Measurements from ENCODE around the gene MRPL21.

MRPL21 gene

DNA sequence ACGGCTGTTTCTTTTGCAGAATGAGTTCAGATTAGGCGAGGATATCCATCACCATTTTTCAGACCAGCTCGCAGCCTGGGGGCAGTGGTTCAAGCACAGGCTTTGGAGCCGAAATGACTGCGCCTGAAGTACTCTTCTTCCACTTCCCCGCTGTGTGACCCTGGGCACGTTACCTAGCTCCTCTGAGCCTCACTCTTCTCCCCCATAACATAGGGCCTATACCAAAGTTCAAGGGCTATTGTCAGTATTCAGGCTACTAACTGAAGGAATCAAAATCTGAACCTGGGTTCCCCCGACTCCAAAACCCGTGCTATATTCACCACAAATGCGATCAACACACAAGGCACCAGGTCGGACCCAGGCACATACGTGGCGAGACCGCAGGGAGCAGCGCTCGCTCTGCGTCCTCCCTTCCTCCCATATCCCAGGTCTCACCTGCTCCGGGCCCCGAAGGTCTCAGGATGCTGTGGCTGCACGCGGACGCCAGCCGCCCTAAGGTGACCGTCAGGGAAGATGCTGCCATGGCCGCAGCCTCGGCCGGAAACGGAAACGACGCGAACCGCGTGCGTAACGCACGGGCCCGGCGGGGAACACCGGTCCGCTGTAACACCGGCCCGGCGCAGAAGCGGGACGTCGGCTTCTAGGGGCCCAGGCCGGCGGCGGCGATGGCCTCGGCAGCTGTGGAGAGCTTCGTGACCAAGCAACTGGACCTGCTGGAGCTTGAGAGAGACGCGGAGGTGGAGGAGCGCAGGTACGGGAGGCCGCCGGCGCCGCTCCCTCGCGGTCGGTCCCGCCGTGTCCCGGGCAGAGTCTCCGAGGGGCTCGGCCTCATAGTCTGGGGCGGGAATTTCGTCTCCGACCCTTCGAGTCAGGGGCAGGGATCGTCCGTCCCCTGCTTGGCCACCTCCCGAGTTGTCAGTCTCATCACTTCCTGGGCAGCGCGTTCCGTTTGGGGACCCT, at the start of gene MRPL21, which contains the start of gene IGHMBP2:
TSS of gene MRPL21 (minus strand) at position 545 of the 960 bp plus-strand sequence. CDS start at position 523, 22 bp downstream.
TSS of gene IGHMBP2 (plus strand) at position 604 of the 960 bp plus-strand sequence. CDS start at position 666, 62 bp downstream.
- DNase-seq (ENCODE audit: low read depth, low spot score) = peak; percentile 50

- DNase-seq (ENCODE audit: low read depth, low spot score) = no peak
Observed at GRCh38 chr11:68950762-68951161, 47.1 kb upstream of the MRPL21 start.

- no peak for DNase-seq (ENCODE audit: low read depth, low spot score)
Observed at GRCh38 chr11:68950270-68950669, 46.6 kb upstream of the MRPL21 start.

- DNase-seq (ENCODE audit: low read depth, low spot score) = no peak
Observed at GRCh38 chr11:68948935-68949334, 45.3 kb upstream of the MRPL21 start.

DNA sequence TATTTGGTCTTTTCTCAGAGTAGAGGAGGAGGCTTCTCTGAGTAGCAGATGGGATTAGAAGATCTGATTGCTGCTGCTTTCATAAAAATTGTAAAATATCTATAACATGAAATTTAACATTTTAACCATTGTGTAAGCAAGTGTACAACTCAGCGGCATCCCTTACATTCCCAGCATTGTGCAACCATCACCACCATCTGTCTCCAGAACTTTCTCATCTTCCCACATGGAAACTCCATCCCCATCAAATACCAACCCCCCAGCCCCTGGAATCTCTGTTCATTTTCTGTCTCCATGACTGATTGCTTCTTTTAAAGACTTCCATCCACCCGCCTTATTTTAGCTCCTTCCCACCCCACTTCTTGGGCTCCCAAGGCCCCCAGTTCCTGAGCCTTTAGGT, 44.9 kb upstream of the MRPL21 start:
- no peak for DNase-seq (ENCODE audit: low read depth, low spot score)

DNA sequence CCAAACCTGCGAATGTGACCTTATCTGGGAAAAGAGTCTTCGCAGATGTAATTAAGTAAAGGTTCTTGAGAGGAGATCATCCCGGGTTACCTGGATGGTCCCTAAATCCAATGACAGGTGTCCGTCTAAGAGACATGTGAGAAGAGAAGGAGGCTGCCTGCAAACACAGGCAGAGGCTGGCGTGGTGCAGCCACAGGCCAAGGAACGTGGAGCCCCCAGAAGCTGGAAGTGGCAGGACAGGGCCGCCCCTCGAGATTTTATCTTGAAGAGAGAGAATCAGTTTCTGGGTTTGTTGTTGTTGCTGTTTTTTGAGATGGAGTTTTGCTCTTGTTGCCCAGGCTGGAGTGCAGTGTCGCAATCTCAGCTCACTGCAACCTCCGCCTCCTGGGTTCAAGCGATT, 43.5 kb upstream of the MRPL21 start:
- no peak for DNase-seq (ENCODE audit: low read depth, low spot score)

DNA sequence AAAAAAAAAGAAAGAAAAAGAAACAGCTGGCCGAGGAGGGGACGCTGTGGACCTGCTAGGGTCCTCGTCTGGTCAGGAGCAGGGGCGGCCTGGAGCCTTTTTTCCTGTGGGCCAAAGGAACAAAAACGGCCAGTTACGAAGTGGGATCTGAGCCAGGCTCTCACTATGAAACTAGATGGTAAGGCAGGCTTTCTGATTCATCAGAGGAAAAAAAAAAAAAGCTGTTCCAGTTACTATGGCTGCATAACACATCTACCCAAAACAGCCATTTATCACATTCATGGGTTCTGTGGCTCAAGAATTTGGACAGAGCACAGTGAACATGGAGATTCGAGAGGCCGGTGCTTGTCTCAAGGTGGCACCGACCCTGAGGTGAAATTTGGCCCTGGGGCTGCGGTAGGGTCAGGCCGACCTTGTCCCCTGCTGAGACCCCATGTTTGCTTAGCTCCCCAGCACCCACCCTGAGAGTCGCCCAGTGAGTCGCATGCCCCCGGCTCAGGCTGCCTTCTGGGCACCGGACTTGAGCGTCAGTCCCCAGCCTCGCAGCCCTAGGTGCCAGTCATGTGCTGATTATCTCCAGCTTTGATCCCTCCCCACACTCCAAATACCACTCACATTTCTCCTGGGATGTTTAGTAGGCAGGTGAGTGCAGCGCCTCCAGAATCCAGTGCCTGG, 42.9 kb upstream of the MRPL21 start:
- no peak for DNase-seq (ENCODE audit: low read depth, low spot score)

DNA sequence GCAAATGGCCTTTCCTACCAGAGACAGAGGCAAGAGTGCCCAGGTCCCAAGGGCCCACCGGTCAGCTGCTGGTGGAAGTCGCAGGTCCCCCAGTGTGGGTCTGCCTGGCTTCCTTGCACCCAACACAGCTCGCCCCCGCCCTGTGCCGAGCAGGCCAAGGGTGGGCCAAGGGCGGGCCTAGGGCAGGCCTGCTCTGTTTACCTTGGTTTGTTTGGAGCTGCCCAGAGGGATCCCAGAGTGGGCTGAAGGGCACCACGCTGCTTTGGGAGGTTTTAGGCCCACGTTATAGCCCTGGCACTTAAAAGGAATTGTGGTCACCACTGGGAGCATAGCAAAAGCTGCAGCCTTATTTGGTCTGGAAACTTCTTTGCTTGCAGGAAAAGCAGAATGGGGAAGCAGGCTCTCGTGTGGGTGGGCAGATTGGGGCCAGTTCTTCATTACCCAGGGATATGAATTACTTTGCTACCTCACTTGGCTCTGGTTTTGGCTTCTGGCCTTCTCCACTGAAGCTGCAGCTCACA, 39.2 kb upstream of the MRPL21 start:
- DNase-seq (ENCODE audit: low read depth, low spot score) = no peak

DNA sequence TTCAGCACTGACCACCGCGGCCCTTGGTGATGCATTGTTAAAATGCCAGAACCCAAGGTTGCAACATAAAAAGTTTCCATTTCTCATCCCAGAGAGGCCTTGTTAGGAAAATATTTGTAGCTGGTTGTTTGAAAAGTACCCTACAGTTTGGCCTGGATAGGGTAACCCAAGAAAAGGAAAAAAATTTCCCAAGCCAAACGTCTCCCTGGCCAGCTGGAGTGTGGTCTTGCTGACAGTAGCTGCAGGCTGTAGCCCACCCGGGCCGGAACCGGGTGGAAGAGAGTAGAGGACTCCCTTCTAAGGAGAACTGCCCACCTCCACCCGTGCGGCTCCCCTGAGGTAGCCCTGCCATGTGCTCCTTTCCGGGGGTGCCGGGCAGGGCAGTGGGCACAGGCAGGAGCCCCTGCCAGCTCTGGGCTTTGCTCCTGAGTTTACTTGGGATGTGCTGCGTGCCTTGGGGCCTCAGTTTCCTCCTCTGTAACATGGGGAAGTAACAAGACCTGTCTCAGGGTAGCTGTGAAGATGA, 38.5 kb upstream of the MRPL21 start:
- DNase-seq (ENCODE audit: low read depth, low spot score) = no peak

DNA sequence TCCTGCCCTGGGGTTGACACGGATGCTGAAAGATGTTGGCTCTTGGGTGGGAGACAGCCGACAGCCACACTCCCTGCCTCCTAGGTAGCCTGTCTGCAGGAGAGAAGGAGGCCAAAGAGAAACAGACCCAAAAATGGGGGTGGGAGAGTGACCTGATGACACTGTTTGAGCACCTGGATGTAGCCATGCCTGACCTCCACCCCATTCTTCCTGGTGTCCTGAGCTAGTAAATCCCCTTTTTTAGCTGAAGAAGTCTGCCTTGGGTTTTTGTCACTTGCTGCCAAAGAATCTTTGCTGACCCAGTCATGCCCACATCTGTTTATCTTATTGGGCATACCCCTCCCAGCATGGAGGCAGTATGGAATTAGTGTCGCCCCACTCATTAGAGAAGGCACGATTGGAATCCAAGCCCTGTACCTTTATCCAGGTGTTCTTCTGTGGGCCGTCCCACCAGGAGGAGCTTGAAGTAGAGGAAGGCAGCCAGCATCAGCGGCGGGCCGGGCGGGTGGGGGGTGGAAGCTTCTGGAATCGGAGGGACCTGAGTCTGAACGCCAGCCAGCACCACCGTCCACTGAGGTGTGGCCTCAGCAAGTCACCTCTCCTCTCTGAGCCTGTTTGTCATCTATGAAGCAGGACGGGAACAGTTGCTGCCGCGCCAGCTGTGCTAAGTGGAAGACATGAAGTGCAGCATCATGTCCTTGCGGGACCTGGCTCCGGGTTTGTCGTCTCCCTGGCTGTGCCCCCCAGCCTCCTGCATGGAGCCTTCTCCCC, 37.9 kb upstream of the MRPL21 start:
- no peak for DNase-seq (ENCODE audit: low read depth, low spot score)

DNA sequence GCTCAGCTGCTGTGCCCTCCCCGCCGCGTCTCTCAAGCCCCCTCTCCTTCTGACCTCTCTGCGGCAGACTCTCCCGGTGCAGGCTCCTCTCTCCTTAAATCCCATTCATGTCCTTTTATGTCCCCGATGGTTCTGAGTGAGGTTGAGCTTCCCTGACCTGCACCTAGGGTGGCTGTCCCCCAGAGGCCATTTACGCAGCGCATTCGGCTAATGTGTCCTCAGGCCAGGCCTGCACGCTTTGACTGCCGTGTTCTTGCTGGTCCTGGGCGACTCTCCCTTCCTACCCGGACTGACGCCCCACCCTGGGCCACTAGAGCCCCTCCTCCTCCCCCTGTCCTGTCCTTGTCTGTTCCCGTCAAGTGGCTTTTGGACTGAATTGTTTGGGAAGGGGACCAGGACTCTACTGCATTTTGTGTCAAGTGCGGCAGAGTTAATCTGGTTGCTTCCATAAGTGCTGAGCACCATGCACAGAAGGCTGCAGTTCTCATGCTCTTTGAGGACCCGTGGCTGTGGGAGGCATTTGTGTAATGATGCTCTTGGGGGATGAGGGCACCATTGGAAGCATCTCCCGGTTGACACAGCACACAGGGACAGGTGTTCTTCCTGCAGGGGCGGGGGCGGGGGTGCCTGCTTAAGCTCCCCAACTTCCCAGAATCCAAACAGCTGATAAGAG, 37.2 kb upstream of the MRPL21 start:
- DNase-seq (ENCODE audit: low read depth, low spot score) = no peak

DNA sequence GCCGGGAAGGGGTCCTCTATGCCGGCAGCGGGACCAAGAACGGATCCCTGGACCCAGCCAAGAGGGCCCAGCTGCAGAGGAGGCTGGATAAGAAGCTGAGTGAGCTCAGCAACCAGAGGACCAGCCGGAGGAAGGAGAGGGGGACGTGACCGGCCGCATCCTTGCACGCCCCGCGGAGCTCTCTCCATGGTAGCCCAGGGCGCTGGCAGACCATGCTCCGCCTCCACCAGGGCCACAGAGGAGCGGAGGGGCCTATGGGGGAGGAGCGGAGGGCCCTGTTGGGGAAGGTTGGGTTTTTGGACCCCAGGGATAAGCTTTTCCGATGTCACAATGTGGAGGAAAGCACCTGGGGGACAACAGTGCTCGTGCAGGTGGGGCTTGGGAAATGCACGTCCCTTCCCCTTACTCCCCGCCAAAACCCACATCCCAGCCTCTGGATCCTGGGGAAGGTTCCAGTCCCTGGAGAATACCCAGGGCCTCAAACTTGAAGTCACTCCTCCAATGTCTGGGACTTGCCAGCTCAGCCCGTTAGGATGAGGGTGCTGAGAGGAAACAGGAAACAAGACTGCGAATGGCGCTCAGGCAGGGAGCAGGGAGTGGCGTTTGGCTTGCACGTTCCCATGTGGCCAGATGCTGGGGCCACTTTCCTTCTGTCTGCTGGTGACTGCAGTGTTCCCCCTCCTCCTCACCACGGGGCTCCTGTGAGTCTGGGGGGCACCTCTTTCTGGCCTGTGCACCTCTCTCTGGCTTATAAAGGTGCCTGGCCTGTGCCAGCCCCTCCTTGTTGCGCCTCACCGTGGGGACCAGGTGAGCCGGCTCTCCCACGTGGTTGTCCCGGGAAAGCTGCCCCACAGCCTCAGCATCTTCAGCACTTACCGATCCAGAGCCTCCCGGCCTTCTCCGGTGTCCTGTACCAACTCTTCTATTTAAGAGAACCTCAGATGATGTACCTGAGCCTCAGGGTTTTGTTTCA, 36.2 kb upstream of the MRPL21 start:
- DNase-seq (ENCODE audit: low read depth, low spot score) = no peak

- DNase-seq (ENCODE audit: low read depth, low spot score) = no peak
Observed at GRCh38 chr11:68938816-68939582, 35.4 kb upstream of the MRPL21 start.

- no peak for DNase-seq (ENCODE audit: low read depth, low spot score)
Observed at GRCh38 chr11:68938088-68938487, 34.5 kb upstream of the MRPL21 start.

- DNase-seq (ENCODE audit: low read depth, low spot score) = no peak
Observed at GRCh38 chr11:68936676-68937620, 33.3 kb upstream of the MRPL21 start.

GRCh38 chr11:68936358-68936636, 32.7 kb upstream of the MRPL21 start:
- no peak for DNase-seq (ENCODE audit: low read depth, low spot score)

DNA sequence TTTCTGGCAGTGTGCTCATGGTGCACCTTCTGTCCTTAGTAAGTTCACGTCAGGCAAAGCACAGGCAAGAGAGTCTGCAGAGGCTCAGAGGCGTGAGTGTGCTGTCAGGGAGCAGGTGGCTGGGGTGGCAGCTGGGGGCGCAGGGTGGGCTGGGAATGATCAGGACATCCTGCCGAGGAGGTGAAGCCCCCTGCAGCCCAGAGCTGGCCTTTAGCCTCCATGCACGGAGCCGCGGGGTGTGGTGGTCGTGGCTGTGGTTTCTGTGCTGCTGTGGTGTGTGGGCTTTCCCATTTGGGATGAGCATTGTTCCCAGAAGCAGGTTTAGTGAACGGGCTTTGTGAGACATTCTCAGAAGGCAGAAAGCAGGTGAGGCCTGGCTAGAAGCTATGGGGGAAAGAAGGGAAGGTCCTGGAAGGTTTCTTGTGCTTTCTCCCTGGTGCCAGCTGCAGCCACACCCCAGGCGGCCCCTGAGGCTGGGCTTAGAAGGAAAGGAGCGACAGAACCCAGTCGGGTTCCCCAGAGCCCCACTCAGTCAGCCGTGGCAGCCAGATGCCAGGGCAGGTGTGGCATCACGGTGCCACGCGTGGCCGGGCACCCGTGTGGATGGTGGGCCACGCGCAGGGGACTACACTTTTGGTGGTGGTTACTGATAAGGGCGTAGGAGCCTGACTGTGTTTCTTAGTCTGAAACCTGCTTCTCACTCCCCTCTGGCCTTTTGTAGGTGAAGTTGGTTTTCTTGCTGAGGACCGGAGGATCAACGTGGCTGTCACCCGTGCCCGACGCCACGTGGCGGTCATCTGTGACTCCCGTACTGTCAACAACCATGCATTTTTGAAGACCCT, 32.1 kb upstream of the MRPL21 start:
- DNase-seq (ENCODE audit: low read depth, low spot score) = no peak
